ENCODE results near the gene NDUFV2.

- no peak for TF ChIP-seq CTCF (conservative IDR thresholded peaks at IDR 0.05; ENCODE audit: low read depth, low read length)
- TF ChIP-seq EZH2 (IDR thresholded peaks at IDR 0.05; ENCODE audit: low read length, unreplicated experiment), result no peak
- no peak for TF ChIP-seq EZH2phosphoT487 (IDR thresholded peaks at IDR 0.05; ENCODE audit: borderline replicate concordance, low read length)
These were observed 23.8 kb downstream of the NDUFV2 start for GRCh38 chr18:9126337-9126736.
